ENCODE measurements around the gene CD44. TPM values are rescaled to one million over a fixed set of nuclear protein-coding genes. Genes with fewer than 3 reads are reported as not detected.
A peak's percentile ranks its signal among the peaks of the same experiment; 100 is the strongest.

Gene CD44
- total RNA-seq, 4 donors from 2014 or later, result 56.3 to 182 (median 114) TPM

- in situ Hi-C loops (cut with MboI; ENCODE audit: low pct_ligation_motif_present in 1 of 4, low pct_unique_long_range_greater_than_20kb in 1 of 4, low sequenced_read_pairs in 3 of 4), result no loop called here
- intact Hi-C loops (cut with DNase I; ENCODE audit: low total_unique reads), result no loop called here
- no peak for TF ChIP-seq POLR2AphosphoS5 (IDR thresholded peaks at IDR 0.05)
- TF ChIP-seq EP300 (IDR thresholded peaks at IDR 0.05; ENCODE audit: low read depth), result no peak
- TF ChIP-seq, protein P1, sequence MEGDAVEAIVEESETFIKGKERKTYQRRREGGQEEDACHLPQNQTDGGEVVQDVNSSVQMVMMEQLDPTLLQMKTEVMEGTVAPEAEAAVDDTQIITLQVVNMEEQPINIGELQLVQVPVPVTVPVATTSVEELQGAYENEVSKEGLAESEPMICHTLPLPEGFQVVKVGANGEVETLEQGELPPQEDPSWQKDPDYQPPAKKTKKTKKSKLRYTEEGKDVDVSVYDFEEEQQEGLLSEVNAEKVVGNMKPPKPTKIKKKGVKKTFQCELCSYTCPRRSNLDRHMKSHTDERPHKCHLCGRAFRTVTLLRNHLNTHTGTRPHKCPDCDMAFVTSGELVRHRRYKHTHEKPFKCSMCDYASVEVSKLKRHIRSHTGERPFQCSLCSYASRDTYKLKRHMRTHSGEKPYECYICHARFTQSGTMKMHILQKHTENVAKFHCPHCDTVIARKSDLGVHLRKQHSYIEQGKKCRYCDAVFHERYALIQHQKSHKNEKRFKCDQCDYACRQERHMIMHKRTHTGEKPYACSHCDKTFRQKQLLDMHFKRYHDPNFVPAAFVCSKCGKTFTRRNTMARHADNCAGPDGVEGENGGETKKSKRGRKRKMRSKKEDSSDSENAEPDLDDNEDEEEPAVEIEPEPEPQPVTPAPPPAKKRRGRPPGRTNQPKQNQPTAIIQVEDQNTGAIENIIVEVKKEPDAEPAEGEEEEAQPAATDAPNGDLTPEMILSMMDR (IDR thresholded peaks at IDR 0.05), result no peak
- TF ChIP-seq POLR2A (IDR thresholded peaks at IDR 0.05), result no peak
- no peaks in the 10 kb centered on the region for H3K9me3 ChIP-seq
- H3K4me3 ChIP-seq, result no peak overlapping the region
- no peak overlapping the region for H3K27ac ChIP-seq
- H3K4me1 ChIP-seq, result peaks cover 18 to 80% (median 38%) of the 10 kb centered on the region in 4 donors
- WGBS, 2 donors (ENCODE audit: low coverage in 1 of 2), result 84 to 89% methylated on average over 5 of the region's 5 CpGs
- no peak for DNase-seq
- no peaks in the 10 kb centered on the region for H3K36me3 ChIP-seq
- no peaks in the 10 kb centered on the region for H3K27me3 ChIP-seq
Measured at GRCh38 chr11:35155677-35156076, 16.7 kb downstream of the CD44 start.

DNA sequence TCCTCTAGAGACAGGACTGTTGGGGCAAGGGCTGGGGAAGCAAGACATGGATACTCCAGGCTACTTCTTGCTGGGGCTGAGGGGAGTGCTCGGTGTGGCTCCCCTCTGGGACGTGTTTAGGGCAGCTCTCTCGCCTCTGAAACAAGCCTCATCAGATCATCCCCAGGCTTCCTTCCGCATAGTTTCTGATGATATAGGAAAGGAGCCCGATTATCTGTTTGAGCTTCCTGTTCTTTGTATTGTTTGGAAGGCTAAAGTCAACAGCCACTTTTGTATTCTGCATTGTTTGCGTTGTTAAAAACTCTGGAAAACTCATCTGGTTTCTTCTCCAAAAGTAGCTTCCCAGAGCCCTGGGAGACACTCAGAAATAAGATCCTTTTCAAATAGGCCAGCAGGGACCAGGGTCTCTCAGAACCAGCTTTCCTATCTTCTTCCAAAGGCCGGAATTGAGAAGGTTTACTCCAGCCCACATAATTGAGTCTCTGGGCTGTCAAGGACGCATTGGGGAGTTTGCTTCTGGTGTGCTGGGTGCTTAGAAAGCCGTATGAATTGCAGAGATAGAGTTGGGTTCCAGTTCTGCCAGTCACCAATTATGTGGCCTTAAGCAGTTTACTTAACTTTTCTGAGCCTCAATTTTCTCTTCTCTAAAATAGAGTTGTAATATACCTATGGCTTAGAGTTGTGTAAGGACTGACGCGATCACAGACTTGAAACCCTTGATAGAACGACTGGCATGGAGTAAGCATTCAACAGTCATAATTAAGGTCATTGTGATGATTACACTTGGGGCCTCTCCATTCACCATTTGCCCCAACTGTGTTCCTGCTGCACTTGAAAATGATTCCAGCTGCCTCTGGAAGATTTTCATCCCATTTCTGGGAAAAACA, 19.1 kb downstream of the CD44 start:
- WGBS, 2 donors (ENCODE audit: low coverage in 1 of 2), result 75 to 80% methylated on average over 5 to 12 of the region's 12 CpGs
- in situ Hi-C loops (cut with MboI; ENCODE audit: low pct_ligation_motif_present in 1 of 4, low pct_unique_long_range_greater_than_20kb in 1 of 4, low sequenced_read_pairs in 3 of 4), result no loop called here
- DNase-seq, result no peak
- TF ChIP-seq EP300 (IDR thresholded peaks at IDR 0.05; ENCODE audit: low read depth) (no peak), POLR2AphosphoS5 (IDR thresholded peaks at IDR 0.05) (no peak)
- H3K27ac ChIP-seq, result peak overlapping the region; percentile 71 to 78 (median 74)
- no peaks in the 10 kb centered on the region for H3K27me3 ChIP-seq
- H3K4me1 ChIP-seq, result peaks cover 19 to 82% (median 44%) of the 10 kb centered on the region in 4 donors
- no peak overlapping the region for H3K4me3 ChIP-seq
- H3K36me3 ChIP-seq, result no peaks in the 10 kb centered on the region
- no peaks in the 10 kb centered on the region for H3K9me3 ChIP-seq
- intact Hi-C loops (cut with DNase I; ENCODE audit: low total_unique reads), result no loop called here

GRCh38 chr11:35158701-35159510, 19.9 kb downstream of the CD44 start:
- H3K4me3 ChIP-seq, result no peak overlapping the region
- in situ Hi-C loops (cut with MboI; ENCODE audit: low pct_ligation_motif_present in 1 of 4, low pct_unique_long_range_greater_than_20kb in 1 of 4, low sequenced_read_pairs in 3 of 4) (no loop called here), intact Hi-C loops (cut with DNase I; ENCODE audit: low total_unique reads) (no loop called here)
- TF ChIP-seq POLR2A (IDR thresholded peaks at IDR 0.05) (no peak), POLR2AphosphoS5 (IDR thresholded peaks at IDR 0.05) (peak; percentile 68 to 72 (median 70)), EP300 (IDR thresholded peaks at IDR 0.05; ENCODE audit: low read depth) (peak; percentile 93)
- TF ChIP-seq, protein P1 (IDR thresholded peaks at IDR 0.05), result no peak
- H3K27me3 ChIP-seq, result no peaks in the 10 kb centered on the region
- H3K36me3 ChIP-seq, result no peaks in the 10 kb centered on the region
- H3K27ac ChIP-seq, result peak overlapping the region; percentile 71 to 78 (median 74)
- H3K9me3 ChIP-seq, result no peaks in the 10 kb centered on the region
- DNase-seq, result peak; percentile 47
- H3K4me1 ChIP-seq, result peaks cover 23 to 82% (median 49%) of the 10 kb centered on the region in 4 donors
- 34 to 45% methylated on average over 5 to 6 of the region's 6 CpGs for WGBS, 2 donors (ENCODE audit: low coverage in 1 of 2)

DNA sequence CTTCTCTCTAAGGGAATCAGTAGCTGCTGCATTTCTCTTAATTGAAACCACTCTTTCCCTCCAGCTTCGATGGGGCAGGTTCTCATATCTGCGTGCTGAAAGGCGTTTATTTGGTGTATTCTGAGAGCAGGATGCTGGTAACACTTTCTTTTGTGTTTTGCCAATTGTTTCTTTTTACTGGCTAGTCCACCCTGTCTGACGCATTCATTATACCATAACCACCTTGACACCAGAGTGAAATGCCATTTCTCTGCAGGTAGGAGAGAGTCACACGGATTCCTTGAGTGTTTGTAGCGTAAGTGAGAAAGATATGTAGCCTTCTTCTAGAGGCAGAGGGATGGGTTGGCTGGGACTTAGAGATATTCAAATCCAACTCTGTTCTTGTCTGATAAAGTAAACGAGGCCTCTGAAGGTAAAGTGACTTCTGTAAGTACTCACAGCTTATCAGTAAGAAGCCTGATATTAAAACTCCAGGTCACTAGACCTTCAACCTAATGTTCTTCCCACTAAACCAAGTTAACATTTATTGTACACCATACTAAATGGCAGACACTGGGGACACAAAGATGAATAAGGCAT, 21.4 kb downstream of the CD44 start:
- 82 to 89% methylated on average over 4 to 7 of the region's 7 CpGs for WGBS, 2 donors (ENCODE audit: low coverage in 1 of 2)
- H3K27ac ChIP-seq, result peak overlapping the region in 2 of 4 donors; percentile 47 to 73
- in situ Hi-C loops (cut with MboI; ENCODE audit: low pct_ligation_motif_present in 1 of 4, low pct_unique_long_range_greater_than_20kb in 1 of 4, low sequenced_read_pairs in 3 of 4) (no loop called here), intact Hi-C loops (cut with DNase I; ENCODE audit: low total_unique reads) (no loop called here)
- no peaks in the 10 kb centered on the region for H3K27me3 ChIP-seq
- H3K4me1 ChIP-seq, result peaks cover 23 to 90% (median 54%) of the 10 kb centered on the region in 4 donors
- no peak overlapping the region for H3K4me3 ChIP-seq
- TF ChIP-seq POLR2A (IDR thresholded peaks at IDR 0.05) (no peak), EP300 (IDR thresholded peaks at IDR 0.05; ENCODE audit: low read depth) (no peak), POLR2AphosphoS5 (IDR thresholded peaks at IDR 0.05) (no peak)
- TF ChIP-seq, protein P1 (IDR thresholded peaks at IDR 0.05), result no peak
- DNase-seq, result no peak
- H3K9me3 ChIP-seq, result no peaks in the 10 kb centered on the region
- H3K36me3 ChIP-seq, result no peaks in the 10 kb centered on the region
